WTC11 (cell line): ENCODE measurements around the gene SLC12A8.

Experiments used
- CREB1 ChIP-seq: sonication (generic); formaldehyde crosslinking; IDR thresholded peaks from 2 replicates; pipeline ENCODE4 v1.8.0; 2023; ENCODE audit warnings: mild to moderate bottlenecking, missing genetic modification reagents
- ELF4 ChIP-seq: sonication (generic); formaldehyde crosslinking; IDR thresholded peaks from 2 replicates; pipeline ENCODE4 v1.8.1; 2022; ENCODE audit warnings: low read depth, mild to moderate bottlenecking, moderate library complexity, missing genetic modification reagents
- ESRRA ChIP-seq: sonication (generic); formaldehyde crosslinking; IDR thresholded peaks from 2 replicates; pipeline ENCODE4 v1.8.1; 2022; ENCODE audit warnings: mild to moderate bottlenecking, missing genetic modification reagents, borderline replicate concordance
- JUN ChIP-seq: sonication (generic); formaldehyde crosslinking; IDR thresholded peaks from 2 replicates; pipeline ENCODE4 v1.8.0; 2023; ENCODE audit warnings: mild to moderate bottlenecking, missing genetic modification reagents
- KAT7 ChIP-seq: sonication (generic); formaldehyde crosslinking; IDR thresholded peaks from 2 replicates; pipeline ENCODE4 v1.8.1; 2023; ENCODE audit warnings: missing genetic modification reagents, mild to moderate bottlenecking, borderline replicate concordance
- NR1H2 ChIP-seq: sonication (generic); formaldehyde crosslinking; IDR thresholded peaks from 2 replicates; pipeline ENCODE4 v1.9.0; 2021; ENCODE audit warnings: mild to moderate bottlenecking, moderate library complexity, missing genetic modification reagents
- TF ChIP-seq, protein P1 (sequence below): sonication (generic); formaldehyde crosslinking; IDR thresholded peaks from 2 replicates; pipeline ENCODE4 v1.8.1; 2022; ENCODE audit warnings: mild to moderate bottlenecking, missing genetic modification reagents, moderate library complexity, borderline replicate concordance

DNA sequence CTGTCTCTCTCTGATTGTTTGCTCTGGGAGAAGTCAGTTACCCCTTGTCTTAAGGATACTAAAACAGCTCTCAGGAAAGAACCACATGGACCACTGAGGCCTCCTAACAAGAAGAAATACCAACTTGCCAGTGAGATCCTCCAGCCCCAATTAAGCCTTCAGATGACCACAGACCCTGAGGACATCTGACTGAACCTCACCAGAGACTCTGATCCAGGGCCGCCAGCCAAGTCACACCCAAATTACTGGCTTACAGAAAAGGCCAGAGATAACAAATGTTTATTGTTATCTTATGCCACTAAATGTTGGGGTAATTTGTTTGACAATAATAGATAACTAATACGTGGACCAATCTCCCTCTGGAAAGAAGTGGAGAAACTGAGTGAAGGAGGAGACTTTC is 40.2 kb downstream of the SLC12A8 start:
- TF ChIP-seq ESRRA (no peak), KAT7 (CRISPR knock-in tag) (no peak), NR1H2 (CRISPR knock-in tag) (no peak), CREB1 (CRISPR knock-in tag) (no peak), JUN (CRISPR knock-in tag) (no peak), ELF4 (CRISPR knock-in tag) (no peak)
- TF ChIP-seq, protein P1, sequence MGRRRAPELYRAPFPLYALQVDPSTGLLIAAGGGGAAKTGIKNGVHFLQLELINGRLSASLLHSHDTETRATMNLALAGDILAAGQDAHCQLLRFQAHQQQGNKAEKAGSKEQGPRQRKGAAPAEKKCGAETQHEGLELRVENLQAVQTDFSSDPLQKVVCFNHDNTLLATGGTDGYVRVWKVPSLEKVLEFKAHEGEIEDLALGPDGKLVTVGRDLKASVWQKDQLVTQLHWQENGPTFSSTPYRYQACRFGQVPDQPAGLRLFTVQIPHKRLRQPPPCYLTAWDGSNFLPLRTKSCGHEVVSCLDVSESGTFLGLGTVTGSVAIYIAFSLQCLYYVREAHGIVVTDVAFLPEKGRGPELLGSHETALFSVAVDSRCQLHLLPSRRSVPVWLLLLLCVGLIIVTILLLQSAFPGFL (CRISPR knock-in tag) = no peak
